ENCODE results near the gene PPM1A. TPM values are rescaled to one million over a fixed set of nuclear protein-coding genes. Genes with fewer than 3 reads are reported as not detected.

Gene PPM1A
- total RNA-seq, 1 donor from 2014 or later: 26.1 TPM

Other genes starting within 250 kb of the PPM1A start
- gene PCNX4, start 157.3 kb upstream of the PPM1A start, total RNA-seq: 83.4 and 96.8 TPM in 2 replicates
- 85.8 and 107 TPM in 2 replicates for gene DHRS7, start 83.8 kb upstream of the PPM1A start, total RNA-seq
- 0.58 TPM in 1 of 2 replicates, not detected in the other for gene C14orf39, start 236.8 kb downstream of the PPM1A start, total RNA-seq